ENCODE measurements around the gene TRIO. TPM values are rescaled to one million over a fixed set of nuclear protein-coding genes. Genes with fewer than 3 reads are reported as not detected.

Gene TRIO
- total and polyA plus RNA-seq, 2 of the 8 experiments (the other 6 are each of a cell fraction or from before 2014, with no cell fraction given): 35.1 to 69.1 TPM

GRCh38 chr5:14516901-14517300, 373.8 kb downstream of the TRIO start:
- Histone ChIP-seq H2BK12ac (ENCODE audit: low read depth, low read length) (no peak overlapping the region), H4K91ac (replicated peaks; ENCODE audit: insufficient read length, low read length) (no peak overlapping the region), H3K9ac (replicated peaks in 1 of 4; ENCODE audit: extremely low read depth in 1 of 4, low read depth in 3 of 4, low read length in 3 of 4) (no peak overlapping the region), H3K23me2 (ENCODE audit: low read depth, low read length) (no peaks in the 10 kb centered on the region), H2BK120ac (replicated peaks; ENCODE audit: low read depth, low read length) (no peak overlapping the region), H2AK5ac (ENCODE audit: low read depth, low read length) (no peak overlapping the region), H3K79me1 (ENCODE audit: low read depth, low read length) (no peaks in the 10 kb centered on the region), H2BK20ac (ENCODE audit: low read length) (no peak overlapping the region), H3K4me1 (replicated peaks in 1 of 4; ENCODE audit: control insufficient read depth in 3 of 4, insufficient read depth in 4 of 4, low read length in 3 of 4) (no peaks in the 10 kb centered on the region; a peak in 1 of 7 replicates), H2BK5ac (ENCODE audit: low read depth, low read length) (no peak overlapping the region), H3K27ac (ENCODE audit: low read depth, low read length) (no peak overlapping the region), H3K4me2 (ENCODE audit: insufficient read depth in 1 of 2, low read depth in 2 of 2, low read length in 2 of 2) (no peak overlapping the region), H4K5ac (ENCODE audit: insufficient read length, low read depth, low read length) (no peak overlapping the region), H3K18ac (ENCODE audit: extremely low read depth, low read length) (no peak overlapping the region), H2BK15ac (ENCODE audit: low read length) (no peak overlapping the region), H4K8ac (ENCODE audit: extremely low read depth, insufficient read depth, low read length) (no peak overlapping the region), H4K20me1 (replicated peaks in 1 of 2; ENCODE audit: control insufficient read depth in 1 of 2, insufficient read depth in 2 of 2, low read length in 2 of 2) (no peaks in the 10 kb centered on the region), H3K79me2 (ENCODE audit: control insufficient read depth in 1 of 2, insufficient read depth in 2 of 2, low read length in 2 of 2) (no peaks in the 10 kb centered on the region), H3K4ac (replicated peaks; ENCODE audit: insufficient read length, low read depth, low read length) (no peak overlapping the region), H2AFZ (ENCODE audit: low read length) (no peak overlapping the region), H3K36me3 (ENCODE audit: control insufficient read depth in 2 of 4, insufficient read depth in 4 of 4, low read length in 3 of 4) (no peaks in the 10 kb centered on the region), H3K27me3 (replicated peaks in 1 of 4; ENCODE audit: control insufficient read depth in 3 of 4, extremely low read depth in 1 of 4, insufficient read depth in 3 of 4, low read length in 3 of 4) (no peaks in the 10 kb centered on the region), H3K56ac (replicated peaks; ENCODE audit: insufficient read length, low read depth, low read length) (no peak overlapping the region), H3K14ac (ENCODE audit: insufficient read length) (no peak overlapping the region), H3K23ac (ENCODE audit: insufficient read length) (no peak overlapping the region), H3K9me3 (ENCODE audit: insufficient read depth in 2 of 2, low read depth in 1 of 2, low read length in 1 of 2) (no peaks in the 10 kb centered on the region), H3K4me3 (ENCODE audit: extremely low read depth in 1 of 4, insufficient read depth in 2 of 4, low read depth in 3 of 4, low read length in 4 of 4) (no peak overlapping the region)
- FAIRE-seq: no peak
- ChIA-PET POLR2A (ENCODE audit: partially characterized antibody) (no interaction called here), CTCF (ENCODE audit: partially characterized antibody) (interaction anchor here (0.8 to 2.2 kb wide), 3 partner anchors 10 to 132 kb away, joined by 3 to 8 read pairs (median 3); no protein-coding TSS in a partner anchor)
- WGBS, 2 experiments (ENCODE audit: extremely low coverage in 1 of 2, insufficient coverage in 1 of 2, insufficient read length in 1 of 2, insufficient replicate concordance in 2 of 2, low coverage in 1 of 2, low lambda C conversion rate in 2 of 2, missing lambda C conversion rate in 1 of 2): 68% methylated on average over 3 of the region's 3 CpGs; no CpG with 5 or more reads in 1 of the 2 experiments
- DNase-seq (ENCODE audit: low read depth in 1 of 2, low spot score in 2 of 2): no peak
- no peak for TF ChIP-seq FOSL1 (IDR thresholded peaks at IDR 0.05; ENCODE audit: insufficient read depth, low read depth, low read length)
